LoVo (cell line): Measurements from ENCODE around the gene ADAP2.
"Not testable (repeated sequence)": the region's sequence is repeated elsewhere in the genome, so short reads cannot be mapped to it uniquely, and the experiment has no call there.

Experiments
- DNase-seq: peaks from one replicate; pipeline ENCODE4 v3.0.0-alpha.2; 2016; ENCODE audit warnings: low spot score

ADAP2 gene, protein sequence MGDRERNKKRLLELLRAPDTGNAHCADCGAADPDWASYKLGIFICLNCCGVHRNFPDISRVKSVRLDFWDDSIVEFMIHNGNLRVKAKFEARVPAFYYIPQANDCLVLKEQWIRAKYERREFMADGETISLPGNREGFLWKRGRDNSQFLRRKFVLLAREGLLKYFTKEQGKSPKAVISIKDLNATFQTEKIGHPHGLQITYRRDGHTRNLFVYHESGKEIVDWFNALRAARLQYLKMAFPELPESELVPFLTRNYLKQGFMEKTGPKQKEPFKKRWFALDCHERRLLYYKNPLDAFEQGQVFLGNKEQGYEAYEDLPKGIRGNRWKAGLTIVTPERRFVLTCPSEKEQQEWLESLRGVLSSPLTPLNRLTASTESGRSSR

GRCh38 chr17:30921544-30922196 lies at the start of gene ADAP2:
Gene ADAP2, plus strand, starts transcription at chr17:30921945. Its CDS starts 70 bp downstream, at chr17:30922015.
- DNase-seq, result peak; percentile 44

- DNase-seq, result no peak
These were observed 35.6 kb upstream of the ADAP2 start for GRCh38 chr17:30886187-30886586.

DNA sequence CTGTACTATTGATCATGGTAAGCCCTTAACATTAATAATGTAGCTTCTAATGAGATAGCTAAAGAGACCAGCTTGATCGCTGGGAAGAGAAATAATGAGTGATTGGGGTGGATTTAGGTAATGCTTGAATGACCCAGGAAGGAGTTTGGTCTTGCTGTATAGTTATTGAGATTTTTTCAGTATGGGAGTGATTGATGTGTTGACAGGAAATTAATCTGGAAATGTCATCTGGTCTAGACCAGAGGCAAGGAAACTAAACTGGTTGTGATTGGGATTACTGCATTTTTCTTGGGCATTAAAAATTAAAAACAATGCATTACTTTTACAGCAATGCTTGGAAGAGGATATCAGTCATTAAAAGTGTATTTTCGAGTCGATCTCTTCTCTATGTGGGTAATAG lies 27.5 kb upstream of the ADAP2 start:
- no peak for DNase-seq

GRCh38 chr17:30897311-30897710 lies 24.4 kb upstream of the ADAP2 start:
- no peak for DNase-seq

DNA sequence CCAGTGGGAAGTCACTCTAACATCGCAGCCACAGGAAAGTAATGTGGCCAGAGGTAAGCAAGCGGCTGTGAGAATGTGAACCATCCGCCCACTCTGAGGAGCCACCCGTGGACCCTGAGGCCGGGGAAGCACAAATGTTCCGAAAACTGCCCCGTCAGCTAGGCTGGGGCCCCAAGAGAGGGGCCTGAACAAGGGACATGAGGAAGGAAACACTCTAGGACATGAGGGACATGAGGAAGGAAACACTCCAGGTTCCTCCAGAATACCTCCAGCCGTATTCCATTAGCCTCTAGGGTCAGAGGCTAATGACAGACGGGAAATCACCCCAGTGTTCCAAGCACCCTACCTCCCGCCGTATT lies 16.0 kb upstream of the ADAP2 start:
- DNase-seq, result peak; percentile 5

- DNase-seq, result peak; percentile 92
These were observed 15.4 kb upstream of the ADAP2 start, which contains the start of gene TEFM for GRCh38 chr17:30906101-30906911. Gene TEFM, minus strand, starts transcription at chr17:30906238. Its CDS starts 40 bp downstream, at chr17:30906198.

DNA sequence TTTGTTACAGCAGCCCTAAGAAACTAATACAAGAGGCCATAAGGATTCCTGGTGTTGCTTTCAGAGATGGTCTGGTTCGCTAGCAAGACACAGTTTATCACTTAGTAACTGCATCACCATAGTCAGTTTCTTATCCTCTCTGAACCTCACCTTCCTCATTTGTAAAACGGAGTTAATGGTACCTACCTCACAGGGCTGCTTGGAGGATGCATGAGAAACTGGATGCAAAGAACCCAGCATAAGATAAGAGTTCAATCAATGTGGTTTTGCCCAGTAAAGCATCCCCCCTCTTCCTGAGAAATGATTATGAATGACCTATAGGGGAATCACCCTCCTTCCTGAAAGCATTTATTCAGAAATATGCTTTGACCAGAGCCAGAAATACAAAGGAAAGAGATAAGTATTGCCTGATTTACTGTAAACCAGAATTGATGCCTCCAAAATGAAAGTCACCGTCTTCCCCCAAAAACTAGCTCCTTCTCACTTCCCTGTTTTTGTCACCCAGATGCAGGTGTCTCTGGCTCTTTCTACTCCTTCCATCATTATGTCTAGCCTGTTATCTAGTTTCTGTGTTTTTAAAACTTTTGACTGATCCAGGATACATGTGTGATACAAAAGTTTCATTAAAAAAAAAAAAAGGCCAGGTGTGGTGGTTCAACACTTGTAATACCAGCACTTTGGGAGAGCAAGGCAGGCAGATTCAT lies 12.9 kb upstream of the ADAP2 start:
- no peak for DNase-seq

- DNase-seq, result not testable (repeated sequence)
These were observed 11.6 kb upstream of the ADAP2 start for GRCh38 chr17:30910151-30910550.

DNA sequence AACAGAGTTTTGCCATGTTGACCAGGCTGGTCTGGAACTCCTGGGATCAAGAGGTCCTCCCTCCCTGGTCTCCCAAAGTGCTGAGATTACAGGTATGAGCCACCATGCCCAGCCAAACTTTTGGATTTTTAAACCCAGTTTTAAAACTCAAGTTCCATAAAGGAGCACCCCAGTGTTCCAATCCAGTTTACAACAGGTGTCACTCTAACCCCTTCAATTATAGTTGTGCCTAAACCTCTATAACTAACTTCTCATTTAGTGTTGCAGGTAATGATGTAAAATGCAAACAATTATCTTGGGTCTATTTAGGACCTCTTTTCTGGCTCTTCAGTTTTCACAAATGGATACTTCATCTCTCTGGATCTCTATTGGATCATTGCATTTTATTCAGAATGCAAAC lies 7.8 kb upstream of the ADAP2 start:
- DNase-seq, result no peak

DNA sequence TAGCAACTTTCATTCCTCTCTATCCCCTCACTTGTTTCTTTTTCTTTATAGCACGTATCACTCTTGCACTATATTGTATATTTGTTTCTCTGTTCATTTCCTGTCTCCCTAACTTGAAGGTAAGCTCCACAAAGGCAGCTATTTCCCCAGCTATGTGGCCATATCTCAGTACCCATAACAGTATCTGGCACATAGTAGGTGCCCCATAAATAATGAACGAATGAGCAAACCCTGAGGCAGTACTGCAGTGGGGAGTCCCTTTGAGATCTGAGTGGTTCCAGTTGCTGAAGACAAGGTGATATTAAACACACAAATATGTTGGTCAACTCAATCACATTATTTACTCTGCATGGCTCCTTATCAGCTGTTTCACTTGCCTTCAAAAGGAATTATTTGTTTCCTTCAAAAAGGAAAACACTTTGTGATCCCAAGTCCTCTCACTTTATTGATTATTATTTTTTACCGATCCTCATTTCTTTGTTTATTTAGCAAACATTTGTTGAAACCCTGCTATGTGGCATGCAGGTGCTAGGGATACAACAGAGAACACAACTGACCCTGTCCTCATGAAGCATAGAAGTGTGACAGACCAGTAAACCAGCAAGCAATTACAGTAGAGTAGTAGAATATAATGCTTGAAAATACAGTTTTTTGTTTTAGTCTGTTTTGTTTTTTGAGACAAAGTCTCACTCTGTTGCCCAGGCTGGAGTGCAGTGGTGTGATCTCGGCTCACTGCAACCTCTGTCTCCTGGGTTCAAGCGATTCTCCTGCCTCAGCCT lies 5.7 kb upstream of the ADAP2 start:
- no peak for DNase-seq

DNA sequence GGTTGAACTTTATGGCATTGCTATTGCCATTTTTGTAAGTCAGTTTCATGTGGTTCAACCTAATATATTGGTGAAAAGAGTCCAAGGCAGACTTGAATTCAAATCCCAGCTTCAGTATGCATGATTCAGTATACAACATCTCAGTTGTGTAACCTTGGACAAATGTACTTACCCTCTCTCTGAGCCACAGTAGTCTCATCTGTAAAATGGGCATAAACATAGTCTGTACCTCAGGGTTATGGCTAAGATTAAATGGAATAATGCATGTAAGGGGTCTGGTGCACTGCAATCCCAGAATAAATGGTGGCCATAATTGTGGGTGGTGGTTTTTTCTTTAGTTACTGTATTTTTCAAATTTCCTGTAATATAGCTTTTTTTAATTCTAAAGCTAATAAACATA lies 4.7 kb upstream of the ADAP2 start:
- no peak for DNase-seq

DNA sequence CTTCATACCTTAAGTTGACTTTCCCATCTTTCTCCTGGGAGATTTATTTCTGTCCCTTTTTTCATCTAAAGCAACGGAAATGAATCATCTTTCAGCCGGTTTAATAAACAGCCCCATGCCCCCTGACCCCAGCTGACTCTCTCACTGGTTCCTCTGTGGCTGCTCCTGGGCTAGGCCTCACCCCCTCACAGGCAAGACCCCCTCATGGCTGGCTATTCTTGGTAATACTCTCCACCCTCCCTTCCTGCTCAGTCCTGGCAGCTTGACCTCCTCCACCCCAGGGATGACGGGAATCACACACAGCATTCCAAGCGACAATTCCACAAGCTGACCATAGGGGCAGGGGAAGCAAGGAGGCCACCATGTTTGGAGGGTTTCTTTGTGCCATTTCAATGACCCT lies 1.5 kb upstream of the ADAP2 start:
- no peak for DNase-seq

- DNase-seq, result no peak
These were observed 832 bp upstream of the ADAP2 start for GRCh38 chr17:30920683-30921543.

DNA sequence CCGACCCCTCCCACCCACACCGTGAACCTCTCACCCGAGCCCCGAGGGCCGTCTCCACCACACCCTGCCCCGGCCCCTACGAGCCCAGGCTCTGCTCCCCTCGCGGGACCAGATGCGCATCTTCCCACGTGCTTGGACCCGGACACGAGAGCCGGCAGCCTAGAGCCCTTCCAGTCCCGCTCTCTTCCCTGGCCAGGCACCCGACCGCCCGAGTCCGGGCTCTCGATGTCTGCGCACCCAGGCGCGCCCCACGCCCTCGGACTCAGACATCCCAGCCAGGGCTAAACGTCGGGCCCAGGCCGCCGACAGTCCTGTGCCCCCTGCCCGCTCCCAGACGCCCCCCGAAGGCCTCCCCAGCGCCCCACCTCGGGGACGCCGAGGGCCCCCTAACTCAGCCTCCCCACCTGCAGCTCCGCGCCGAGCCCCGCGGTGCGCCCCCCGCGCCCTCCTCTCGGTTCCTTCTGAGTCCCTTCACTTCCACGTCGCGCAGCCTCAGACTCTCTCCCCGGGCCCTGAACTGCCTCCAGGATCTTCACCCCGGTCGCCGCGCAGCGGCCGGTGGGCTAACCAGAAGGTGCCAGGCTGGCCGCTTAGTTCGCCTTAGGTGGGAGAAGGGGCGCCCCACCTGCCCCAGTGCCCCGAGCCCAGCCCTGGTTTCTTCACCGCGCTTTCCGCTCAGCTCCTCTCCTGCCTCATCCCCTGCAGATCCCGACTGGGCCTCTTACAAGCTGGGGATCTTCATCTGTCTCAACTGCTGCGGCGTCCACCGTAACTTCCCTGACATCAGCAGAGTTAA lies 688 bp downstream of the ADAP2 start:
- DNase-seq, result no peak

DNA sequence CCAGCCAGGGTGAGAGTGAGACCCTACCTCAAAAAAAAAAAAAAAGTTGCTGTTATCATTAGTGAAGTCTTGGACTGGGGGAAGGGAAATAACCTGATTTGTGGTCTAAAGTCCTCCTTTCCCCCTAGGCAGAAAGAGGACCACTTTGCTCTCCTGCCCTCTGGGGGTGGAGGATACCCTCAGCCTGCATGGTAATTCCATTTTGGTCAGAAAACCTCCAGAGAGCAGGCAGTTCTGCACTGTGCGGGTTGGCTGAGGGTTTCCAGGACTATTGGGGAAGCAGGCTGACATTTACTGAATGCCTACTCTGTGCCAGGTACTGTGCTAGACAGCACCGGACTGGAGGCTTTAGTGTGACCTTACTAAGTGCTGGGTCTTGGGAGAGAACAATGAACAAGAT lies 2.6 kb downstream of the ADAP2 start:
- no peak for DNase-seq

GRCh38 chr17:30926516-30926915 lies 4.8 kb downstream of the ADAP2 start:
- DNase-seq, result no peak

GRCh38 chr17:30927756-30928155 lies 6.0 kb downstream of the ADAP2 start:
- no peak for DNase-seq

DNA sequence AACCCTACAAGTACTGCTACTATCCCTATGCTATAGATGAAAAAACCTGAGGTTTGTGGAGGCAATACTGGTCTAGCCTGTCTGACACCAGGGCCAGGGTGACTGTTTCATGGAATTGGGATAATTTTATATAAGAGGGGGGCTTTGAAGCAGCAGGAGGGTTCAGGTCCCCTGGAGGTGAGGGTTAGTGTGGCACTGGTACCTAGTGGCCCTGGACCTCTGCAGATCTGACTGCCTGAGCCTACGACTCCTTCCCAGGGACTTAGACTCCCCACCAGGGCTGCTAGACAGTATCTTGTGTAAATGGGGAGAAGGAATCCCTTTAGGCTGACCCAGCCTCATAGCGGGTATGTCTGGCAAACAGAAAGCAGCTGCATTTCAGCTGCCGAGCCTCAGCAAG lies 6.8 kb downstream of the ADAP2 start:
- no peak for DNase-seq

GRCh38 chr17:30929081-30929633 lies 7.4 kb downstream of the ADAP2 start:
- DNase-seq, result no peak
